NCI-H510A (cell line): ENCODE measurements around the gene PIGH.
"Not testable (repeated sequence)": the region's sequence is repeated elsewhere in the genome, so short reads cannot be mapped to it uniquely, and the experiment has no call there.

Source experiments
- DNase-seq: peaks from one replicate; lab custom pipeline; 2025; lab: John Stamatoyannopoulos, UW

PIGH gene

GRCh38 chr14:67551123-67551522 lies 48.9 kb downstream of the PIGH start:
- DNase-seq, result no peak

- DNase-seq, result no peak
These were observed 50.3 kb downstream of the PIGH start for GRCh38 chr14:67549734-67550133.

GRCh38 chr14:67547224-67547780 lies 52.8 kb downstream of the PIGH start:
- DNase-seq, result no peak

- DNase-seq, result no peak
These were observed 55.5 kb downstream of the PIGH start for GRCh38 chr14:67544590-67544989.

GRCh38 chr14:67542620-67543019 lies 57.4 kb downstream of the PIGH start:
- DNase-seq, result not testable (repeated sequence)

GRCh38 chr14:67541448-67542387 lies 58.4 kb downstream of the PIGH start:
- no peak for DNase-seq
